Epithelial cell of prostate (primary cell): ENCODE measurements around the gene NCAPD2.

ENCODE experiments used
- DNase-seq: peaks from one replicate; pipeline ENCODE4 v3.0.0-alpha.2; 2011; ENCODE audit warnings: low read depth, low spot score
- H3K27ac ChIP-seq: fragments of 450-650 bp; 2 replicates; pipeline ENCODE4 v1.5.1; 2017; ENCODE audit warnings: mild to moderate bottlenecking

Gene NCAPD2, protein sequence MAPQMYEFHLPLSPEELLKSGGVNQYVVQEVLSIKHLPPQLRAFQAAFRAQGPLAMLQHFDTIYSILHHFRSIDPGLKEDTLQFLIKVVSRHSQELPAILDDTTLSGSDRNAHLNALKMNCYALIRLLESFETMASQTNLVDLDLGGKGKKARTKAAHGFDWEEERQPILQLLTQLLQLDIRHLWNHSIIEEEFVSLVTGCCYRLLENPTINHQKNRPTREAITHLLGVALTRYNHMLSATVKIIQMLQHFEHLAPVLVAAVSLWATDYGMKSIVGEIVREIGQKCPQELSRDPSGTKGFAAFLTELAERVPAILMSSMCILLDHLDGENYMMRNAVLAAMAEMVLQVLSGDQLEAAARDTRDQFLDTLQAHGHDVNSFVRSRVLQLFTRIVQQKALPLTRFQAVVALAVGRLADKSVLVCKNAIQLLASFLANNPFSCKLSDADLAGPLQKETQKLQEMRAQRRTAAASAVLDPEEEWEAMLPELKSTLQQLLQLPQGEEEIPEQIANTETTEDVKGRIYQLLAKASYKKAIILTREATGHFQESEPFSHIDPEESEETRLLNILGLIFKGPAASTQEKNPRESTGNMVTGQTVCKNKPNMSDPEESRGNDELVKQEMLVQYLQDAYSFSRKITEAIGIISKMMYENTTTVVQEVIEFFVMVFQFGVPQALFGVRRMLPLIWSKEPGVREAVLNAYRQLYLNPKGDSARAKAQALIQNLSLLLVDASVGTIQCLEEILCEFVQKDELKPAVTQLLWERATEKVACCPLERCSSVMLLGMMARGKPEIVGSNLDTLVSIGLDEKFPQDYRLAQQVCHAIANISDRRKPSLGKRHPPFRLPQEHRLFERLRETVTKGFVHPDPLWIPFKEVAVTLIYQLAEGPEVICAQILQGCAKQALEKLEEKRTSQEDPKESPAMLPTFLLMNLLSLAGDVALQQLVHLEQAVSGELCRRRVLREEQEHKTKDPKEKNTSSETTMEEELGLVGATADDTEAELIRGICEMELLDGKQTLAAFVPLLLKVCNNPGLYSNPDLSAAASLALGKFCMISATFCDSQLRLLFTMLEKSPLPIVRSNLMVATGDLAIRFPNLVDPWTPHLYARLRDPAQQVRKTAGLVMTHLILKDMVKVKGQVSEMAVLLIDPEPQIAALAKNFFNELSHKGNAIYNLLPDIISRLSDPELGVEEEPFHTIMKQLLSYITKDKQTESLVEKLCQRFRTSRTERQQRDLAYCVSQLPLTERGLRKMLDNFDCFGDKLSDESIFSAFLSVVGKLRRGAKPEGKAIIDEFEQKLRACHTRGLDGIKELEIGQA (N-terminal part only)

DNA sequence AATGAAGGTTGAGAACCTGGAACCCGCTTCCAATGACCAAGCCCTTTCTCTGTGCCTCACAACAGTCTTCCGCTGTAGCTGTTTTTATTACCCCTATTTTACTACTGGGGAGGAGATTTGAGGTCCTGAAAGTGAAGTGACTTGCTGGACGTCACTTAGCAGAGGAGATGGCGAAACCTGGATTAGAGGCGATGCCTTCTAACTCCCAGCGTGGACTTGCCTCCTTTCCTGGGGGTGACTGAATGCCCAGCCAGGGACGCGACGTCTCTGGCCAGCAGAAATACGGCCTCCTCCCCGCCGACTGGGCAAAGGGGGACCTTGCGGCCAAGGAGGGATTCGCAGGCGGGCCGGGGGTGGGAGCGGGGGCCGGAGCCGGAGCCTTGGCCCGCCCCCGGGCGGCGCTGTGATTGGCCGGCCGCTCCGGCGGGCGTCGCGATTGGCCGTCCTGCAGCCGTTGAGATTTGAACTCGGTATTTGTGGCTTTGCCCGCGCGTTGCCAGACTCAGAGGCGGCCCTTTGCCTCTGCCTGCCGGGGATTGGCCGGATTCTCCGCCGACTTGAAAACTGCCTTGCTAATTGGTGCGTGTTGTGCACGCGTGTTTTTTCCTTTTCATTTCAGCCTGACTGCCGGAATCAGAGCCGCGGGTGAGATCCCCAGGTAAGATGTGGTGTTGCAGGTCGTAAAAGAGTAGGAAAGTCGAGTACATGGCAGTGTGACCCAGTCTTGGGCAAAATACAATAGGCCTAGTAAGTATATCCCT lies at the start of gene NCAPD2:
NCAPD2 (plus strand) TSS at position 606 of the 761 bp plus-strand sequence. CDS start 997 bp downstream, outside the sequence.
- peak; percentile 70 for DNase-seq
- H3K27ac ChIP-seq, result peak within 1 kb of the TSS; percentile 94

DNA sequence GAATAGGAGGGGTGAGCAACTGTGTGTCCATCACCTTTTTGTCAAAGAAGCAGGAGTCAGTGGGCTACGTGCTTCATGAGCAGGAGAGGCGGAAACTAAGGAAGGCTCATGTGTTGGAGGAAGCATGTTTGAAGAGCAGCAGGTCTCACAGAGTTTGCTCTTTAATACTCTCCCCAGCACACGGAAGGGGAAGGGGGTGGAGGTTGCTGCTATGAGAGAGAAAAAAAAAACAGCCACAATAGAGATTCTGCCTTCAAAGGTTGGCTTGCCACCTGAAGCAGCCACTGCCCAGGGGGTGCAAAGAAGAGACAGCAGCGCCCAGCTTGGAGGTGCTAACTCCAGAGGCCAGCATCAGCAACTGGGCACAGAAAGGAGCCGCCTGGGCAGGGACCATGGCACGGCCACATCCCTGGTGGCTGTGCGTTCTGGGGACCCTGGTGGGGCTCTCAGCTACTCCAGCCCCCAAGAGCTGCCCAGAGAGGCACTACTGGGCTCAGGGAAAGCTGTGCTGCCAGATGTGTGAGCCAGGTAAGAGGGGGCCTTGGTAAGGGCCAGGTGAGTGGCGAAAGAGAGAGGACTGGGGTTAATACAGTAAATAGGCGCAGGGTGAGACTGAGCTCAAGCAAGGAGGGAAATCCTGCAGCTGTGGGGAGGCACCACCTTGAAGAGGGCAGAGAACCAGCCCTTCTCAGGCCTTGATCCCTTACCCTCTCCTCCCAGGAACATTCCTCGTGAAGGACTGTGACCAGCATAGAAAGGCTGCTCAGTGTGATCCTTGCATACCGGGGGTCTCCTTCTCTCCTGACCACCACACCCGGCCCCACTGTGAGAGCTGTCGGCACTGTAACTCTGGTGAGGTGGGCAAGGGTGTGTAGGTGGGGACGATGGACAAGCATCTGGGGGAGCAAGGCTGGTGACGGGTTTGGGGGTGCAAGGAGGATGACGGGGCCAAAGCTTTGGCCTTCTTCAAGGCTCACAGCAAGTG lies 48.9 kb upstream of the NCAPD2 start, which contains the start of gene CD27:
CD27 (plus strand) TSS at position 252 of the 985 bp plus-strand sequence; CDS start at position 393, 141 bp downstream.
- DNase-seq, result no peak
- H3K27ac ChIP-seq, result no peak within 1 kb of the TSS

DNA sequence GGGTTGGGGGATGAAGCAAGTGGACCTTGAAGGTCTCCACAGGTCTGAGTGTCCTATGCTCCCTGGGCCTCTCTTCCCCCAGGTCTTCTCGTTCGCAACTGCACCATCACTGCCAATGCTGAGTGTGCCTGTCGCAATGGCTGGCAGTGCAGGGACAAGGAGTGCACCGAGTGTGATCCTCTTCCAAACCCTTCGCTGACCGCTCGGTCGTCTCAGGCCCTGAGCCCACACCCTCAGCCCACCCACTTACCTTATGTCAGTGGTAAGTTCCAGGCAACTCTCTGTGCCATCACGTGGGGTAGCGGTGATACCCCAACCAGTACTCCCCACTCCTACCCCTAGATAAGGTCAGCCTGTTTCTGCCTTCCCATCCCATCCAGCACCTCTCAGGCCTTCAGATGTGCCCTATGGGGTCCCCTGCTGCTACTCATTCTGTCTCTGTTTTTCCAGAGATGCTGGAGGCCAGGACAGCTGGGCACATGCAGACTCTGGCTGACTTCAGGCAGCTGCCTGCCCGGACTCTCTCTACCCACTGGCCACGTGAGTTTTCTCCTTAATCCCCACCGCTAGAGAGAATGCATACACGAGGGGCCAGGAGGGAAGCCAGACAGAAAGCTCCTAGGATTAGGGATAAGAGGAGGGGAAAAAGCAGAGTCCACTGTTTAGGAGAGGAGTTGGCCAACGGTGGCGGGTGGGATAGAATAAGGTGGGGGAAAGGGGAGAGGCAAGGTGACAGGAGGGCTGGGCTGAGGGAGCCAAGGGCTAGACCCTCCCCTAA lies 43.6 kb upstream of the NCAPD2 start:
- no peak for DNase-seq
- no peak overlapping the region for H3K27ac ChIP-seq

DNA sequence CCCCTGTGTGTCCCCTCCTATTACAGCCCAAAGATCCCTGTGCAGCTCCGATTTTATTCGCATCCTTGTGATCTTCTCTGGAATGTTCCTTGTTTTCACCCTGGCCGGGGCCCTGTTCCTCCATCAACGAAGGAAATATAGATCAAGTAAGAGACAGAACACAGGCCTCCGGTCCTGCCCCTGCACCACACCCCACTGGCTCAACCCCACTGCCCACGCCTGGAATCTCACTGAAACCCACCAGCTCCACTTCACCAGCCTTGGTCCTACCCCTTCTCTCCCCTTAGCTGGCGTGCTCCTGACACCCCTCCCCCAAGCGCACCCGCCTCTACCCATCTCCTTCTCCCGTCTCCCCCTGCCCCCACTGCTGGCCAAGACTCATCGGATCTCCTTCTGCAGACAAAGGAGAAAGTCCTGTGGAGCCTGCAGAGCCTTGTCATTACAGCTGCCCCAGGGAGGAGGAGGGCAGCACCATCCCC lies 43.0 kb upstream of the NCAPD2 start:
- peak overlapping the region; percentile 76 for H3K27ac ChIP-seq
- no peak for DNase-seq

DNA sequence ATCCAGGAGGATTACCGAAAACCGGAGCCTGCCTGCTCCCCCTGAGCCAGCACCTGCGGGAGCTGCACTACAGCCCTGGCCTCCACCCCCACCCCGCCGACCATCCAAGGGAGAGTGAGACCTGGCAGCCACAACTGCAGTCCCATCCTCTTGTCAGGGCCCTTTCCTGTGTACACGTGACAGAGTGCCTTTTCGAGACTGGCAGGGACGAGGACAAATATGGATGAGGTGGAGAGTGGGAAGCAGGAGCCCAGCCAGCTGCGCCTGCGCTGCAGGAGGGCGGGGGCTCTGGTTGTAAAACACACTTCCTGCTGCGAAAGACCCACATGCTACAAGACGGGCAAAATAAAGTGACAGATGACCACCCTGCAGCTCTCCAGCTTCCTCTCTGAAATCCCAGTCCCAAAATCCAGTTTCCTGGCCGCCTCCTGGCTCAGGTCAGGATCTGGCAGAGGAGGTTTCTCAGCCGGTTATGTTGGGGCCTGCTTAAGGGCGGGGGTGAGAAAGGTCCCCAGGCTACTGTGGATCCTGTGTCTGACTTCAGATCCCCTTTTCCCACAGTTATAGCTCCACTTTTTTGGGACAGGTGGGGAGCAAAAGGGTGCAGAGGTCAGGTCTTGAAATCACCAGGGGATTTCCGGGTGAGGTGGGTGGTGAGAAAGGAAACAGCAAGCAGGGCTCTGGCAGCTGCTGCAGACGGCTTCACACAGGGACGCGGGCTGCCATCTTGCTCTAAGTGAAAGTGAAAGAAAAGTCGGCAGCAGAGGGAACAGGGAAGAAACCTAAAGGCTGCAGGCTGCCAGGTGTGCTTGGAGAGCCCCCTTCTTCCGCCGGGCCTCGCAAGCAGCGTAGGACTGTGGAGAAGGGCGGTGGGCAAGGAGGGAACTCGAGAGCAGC lies 42.3 kb upstream of the NCAPD2 start, which contains the start of gene TAPBPL:
TAPBPL (plus strand) TSS at position 695 of the 897 bp plus-strand sequence. CDS start 207 bp downstream, outside the sequence.
- peak within 1 kb of the TSS; percentile 76 for H3K27ac ChIP-seq
- no peak for DNase-seq

DNA sequence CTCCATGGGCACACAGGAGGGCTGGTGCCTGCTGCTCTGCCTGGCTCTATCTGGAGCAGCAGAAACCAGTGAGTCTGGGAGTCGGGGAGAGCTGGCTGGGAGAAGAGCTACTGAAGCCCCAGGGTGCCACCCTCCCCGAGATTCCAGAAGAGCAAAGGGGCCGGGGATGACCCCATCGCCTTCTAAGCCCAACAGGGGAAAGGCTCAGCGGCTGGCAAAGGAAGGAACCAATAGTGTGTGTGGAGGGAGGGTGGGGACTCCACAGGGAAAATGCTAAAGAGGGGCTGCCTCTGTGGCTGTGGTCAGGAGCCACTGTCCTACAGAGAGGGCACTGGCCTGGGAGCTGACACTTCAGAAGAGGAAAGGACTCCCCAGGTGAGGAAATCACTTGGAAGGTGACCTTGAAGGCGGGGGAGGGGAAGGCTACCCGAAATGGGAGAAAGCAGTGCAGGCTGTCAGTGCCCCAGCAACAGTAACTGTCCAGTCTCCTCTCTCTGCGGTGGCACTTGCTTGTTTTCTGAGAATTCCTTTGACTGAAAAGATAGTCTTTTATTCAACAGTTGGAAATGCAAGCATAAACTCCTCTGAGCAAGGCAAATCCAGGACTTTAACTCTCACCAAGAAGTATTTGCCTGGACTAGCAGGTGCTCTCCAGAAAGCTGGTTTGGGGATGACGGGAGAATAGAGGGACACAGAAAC lies 41.5 kb upstream of the NCAPD2 start:
- H3K27ac ChIP-seq, result peak overlapping the region; percentile 76
- DNase-seq, result no peak

DNA sequence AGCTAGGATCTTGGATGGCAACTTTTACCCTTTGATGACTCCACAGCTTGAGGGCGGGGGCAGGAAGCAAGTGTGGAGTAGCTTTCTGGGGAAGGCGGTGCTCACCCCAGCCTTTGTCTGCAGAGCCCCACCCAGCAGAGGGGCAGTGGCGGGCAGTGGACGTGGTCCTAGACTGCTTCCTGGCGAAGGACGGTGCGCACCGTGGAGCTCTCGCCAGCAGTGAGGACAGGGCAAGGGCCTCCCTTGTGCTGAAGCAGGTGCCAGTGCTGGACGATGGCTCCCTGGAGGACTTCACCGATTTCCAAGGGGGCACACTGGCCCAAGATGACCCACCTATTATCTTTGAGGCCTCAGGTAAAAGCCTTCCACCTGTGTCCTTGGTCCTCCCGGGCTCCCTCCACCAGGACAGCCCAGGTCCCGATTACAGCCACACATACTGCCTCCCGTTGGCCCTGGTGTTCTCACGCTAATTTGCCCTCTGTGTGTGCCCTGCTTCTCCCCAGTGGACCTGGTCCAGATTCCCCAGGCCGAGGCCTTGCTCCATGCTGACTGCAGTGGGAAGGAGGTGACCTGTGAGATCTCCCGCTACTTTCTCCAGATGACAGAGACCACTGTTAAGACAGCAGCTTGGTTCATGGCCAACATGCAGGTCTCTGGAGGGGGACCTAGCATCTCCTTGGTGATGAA lies 40.8 kb upstream of the NCAPD2 start:
- peak overlapping the region; percentile 76 for H3K27ac ChIP-seq
- no peak for DNase-seq

DNA sequence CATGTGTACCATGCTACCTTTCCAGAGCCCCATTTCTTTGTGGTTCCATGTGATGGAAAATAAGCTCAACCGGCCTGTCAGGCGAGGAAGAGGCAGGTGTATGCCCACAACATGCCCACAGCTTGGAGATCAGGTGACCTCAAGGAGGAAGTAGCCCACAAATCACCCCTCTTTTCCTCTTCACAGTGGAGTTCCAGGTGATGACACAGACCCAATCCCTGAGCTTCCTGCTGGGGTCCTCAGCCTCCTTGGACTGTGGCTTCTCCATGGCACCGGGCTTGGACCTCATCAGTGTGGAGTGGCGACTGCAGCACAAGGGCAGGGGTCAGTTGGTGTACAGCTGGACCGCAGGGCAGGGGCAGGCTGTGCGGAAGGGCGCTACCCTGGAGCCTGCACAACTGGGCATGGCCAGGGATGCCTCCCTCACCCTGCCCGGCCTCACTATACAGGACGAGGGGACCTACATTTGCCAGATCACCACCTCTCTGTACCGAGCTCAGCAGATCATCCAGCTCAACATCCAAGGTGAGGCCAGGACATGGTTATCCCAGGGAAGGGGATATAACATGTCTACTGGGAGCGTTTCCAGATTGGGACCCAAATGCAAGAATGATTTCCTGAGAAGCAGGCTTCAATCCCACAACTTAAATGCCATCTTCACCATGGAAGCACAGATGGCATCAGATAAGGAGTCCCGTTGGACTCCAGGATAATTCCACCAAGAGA lies 36.5 kb upstream of the NCAPD2 start:
- H3K27ac ChIP-seq, result no peak overlapping the region
- DNase-seq, result no peak

DNA sequence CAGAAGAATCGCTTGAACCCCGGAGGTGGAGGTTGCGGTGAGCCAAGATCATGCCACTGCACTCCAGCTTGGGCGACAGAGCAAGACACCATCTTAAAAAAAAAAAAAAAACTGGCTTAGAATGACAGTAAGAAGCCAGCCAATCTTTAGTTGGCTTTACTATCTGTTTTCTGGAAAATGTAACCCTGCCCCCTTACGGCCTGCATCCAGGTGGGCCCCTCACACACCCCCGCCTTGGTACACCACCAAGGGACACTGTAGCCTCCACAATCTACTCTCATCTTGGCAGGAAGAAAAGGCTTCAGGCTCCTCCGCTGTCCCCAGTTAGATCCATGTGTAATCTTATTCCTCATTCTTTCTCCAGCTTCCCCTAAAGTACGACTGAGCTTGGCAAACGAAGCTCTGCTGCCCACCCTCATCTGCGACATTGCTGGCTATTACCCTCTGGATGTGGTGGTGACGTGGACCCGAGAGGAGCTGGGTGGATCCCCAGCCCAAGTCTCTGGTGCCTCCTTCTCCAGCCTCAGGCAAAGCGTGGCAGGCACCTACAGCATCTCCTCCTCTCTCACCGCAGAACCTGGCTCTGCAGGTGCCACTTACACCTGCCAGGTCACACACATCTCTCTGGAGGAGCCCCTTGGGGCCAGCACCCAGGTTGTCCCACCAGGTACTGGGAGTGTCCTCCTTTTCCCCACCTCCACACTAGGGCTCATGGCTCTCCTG lies 35.5 kb upstream of the NCAPD2 start:
- H3K27ac ChIP-seq, result no peak overlapping the region
- DNase-seq, result no peak

DNA sequence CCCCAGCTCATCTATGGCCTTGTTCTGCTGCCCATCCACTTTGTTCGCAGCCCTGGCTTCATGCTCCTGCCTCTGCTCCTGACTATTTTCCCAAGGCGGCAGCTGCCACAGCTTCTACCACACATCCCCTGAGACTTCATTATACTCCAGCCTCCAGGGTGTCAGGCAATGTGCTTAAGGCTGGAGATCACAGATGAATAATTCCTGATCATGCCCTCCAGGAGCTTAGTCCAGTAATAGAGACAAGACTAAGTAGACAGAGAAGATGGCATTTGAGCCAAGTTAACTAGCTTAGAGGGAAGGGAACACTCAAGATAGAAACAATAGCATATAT lies 34.9 kb upstream of the NCAPD2 start:
- no peak for DNase-seq
- no peak overlapping the region for H3K27ac ChIP-seq

DNA sequence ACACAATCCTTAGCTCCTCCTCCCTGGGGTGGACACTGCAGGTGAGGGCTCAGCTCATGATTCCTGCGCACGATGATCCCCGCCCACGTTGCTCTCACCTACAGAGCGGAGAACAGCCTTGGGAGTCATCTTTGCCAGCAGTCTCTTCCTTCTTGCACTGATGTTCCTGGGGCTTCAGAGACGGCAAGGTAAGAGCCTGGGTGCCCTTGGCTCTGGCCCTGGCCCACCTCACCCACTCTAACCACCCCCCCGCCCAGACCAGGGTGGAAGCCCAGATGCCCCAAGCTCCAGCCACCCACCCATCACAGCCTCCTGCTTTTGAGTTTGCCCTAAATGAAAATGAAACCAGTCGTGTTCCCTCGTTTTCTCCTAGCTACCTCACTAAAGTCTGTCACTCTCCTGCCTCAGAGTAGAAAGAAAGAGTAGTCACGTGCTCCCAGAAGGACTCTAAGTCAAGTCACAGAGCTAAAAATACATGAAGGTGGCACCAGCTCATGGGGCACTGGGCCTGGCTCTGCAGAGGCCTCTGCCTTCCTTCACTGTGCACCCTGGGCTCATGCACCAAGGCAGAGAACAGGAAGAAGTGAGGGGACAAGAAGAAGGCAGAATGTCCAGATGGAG lies 33.0 kb upstream of the NCAPD2 start:
- DNase-seq, result no peak
- H3K27ac ChIP-seq, result no peak overlapping the region

DNA sequence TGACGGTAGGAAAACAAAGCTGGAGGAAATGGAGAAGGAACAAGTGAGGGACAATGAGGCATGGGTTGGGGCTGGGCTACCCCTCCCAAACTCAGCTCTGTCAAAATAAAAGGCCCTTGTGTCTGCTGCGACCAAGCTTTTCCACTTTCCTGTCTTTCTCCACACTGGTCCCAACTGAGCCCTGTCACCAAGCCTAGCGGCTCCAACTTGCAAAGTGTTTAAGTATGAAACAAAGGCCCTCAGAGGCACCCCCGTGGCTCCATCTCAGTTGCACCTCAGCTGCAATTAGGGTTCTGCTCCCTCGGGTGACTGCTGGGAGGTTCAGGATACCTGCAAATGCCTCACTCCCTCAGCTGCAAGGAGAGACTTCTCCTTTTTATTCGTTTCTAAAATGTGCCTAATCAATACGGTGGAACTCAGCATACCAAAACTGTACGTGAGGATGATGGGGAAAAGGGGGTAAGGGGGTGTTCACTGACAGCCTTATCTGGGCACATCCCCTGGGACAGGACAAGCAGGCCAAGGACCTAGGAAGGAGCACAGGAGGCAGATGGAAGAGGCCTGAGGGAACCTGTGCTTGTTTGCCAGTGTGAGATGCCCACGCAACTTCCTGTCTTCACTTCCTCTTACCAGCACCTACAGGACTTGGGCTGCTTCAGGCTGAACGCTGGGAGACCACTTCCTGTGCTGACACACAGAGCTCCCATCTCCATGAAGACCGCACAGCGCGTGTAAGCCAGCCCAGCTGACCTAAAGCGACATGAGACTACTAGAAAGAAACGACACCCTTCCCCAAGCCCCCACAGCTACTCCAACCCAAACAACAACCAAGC lies 32.3 kb upstream of the NCAPD2 start:
- no peak overlapping the region for H3K27ac ChIP-seq
- DNase-seq, result no peak
